ENCODE results near the gene FOXE3.

Gene FOXE3

DNA sequence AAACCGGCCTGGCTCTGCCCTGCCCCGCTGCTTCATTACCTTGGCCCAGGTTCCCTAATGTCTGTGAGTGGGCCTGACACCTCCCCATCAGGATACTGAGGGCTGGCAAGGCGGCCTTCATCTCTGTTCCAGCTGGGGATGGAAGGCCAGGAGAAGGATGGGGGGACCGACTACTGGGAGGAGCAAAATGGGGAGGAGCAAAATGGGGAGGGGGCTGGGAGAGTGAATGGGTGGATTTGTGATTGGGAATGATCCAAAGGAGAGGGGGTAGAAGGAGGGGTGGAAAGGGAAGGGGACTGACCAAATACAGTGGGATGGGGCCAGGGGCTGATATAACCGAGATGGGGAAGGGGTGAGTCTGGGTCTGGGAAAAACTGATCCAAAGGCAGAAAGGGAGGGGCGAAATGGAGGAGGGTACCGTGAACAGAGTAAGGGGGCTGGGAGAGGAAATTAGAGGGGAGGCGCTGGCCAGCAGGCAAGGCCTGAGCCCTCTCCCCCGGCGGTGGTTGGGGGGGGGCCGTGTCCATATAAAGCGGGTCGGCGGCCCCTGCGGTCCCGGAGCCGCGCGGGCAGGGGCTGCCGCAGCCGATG, at the start of gene FOXE3:
Gene FOXE3, plus strand, starts transcription at position 558 of the 591 bp plus-strand sequence. Its CDS starts 31 bp downstream, at position 589.
- no peak for DNase-seq (ENCODE audit: low spot score)

DNA sequence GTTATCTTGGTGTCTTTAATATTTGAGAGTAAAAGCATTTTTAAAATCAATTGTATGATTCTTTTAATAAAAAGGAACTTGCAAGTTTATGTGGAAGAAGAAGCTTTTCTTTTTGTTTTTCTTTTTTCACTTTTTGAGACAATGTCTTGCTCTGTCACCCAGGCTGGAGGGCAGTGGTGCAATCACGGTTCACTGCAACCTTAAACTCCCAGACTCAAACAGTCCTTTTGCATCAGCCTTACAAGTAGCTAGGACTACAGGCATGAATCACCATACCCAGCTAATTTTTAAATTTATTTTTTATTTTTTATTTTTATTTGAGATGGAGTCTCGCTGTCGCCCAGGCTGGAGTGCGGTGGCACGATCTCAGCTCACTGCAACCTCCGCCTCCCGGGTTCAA, 48.4 kb upstream of the FOXE3 start:
- DNase-seq (ENCODE audit: low spot score), result no peak

DNA sequence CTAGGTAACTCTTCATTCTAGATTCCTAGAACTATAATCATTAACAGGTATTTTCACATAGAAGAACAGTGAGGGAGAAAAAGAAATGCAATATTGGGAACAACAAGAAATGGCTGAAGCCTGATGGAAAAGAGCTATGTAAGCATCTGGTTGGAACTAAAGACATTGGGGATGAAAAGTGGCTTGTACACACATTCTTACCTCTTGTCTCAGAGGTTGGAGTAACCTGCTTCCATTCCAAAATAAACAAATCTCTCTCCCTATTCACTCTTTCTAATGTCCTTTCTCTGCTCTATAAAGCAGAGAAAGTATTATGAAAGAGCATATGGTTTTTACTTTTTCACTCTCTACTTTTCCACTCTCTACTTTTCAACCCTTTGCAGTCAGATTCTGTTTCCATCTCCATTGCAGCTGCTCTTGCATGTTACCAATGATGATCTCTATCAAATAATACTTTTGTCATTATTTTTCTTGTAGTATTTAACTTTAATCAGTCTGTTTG, 45.0 kb upstream of the FOXE3 start:
- no peak for DNase-seq (ENCODE audit: low spot score)

DNA sequence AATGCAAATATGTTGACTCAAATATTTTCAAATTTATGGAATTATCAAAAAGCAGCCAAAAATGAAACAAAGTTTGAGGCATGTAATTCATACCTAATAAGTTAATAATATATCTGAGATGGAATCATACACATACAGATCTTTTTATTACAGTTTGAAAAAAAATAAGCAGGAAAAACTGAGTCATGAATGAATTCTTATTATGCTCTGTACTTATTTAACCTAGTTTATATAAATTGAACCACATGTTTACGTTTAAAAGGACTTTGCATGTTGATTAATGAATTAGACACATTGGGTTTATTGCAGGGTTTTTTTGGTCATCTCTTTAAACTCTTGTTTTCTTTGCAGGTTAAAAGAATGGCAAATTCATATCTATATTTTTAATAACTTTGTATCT, 41.6 kb upstream of the FOXE3 start:
- DNase-seq (ENCODE audit: low spot score), result no peak

DNA sequence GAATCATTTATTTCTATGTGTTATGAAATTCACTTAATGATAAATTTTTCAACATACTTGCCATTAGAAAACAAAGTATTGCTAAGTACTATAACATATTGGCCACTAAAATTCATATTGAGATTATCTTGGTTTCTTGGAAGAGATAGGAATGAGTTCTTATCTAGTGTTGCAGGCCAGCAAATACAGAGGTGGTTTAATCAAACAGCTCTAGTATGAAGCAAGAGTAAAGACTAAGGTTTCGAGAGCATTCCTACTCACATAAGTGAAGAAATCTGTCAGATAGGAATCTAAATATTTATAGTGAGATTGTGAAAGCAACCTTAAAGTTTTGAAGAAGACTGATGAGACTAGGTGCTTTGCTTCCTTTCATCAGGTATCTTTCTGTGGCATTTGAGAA, 37.9 kb upstream of the FOXE3 start:
- DNase-seq (ENCODE audit: low spot score), result no peak

DNA sequence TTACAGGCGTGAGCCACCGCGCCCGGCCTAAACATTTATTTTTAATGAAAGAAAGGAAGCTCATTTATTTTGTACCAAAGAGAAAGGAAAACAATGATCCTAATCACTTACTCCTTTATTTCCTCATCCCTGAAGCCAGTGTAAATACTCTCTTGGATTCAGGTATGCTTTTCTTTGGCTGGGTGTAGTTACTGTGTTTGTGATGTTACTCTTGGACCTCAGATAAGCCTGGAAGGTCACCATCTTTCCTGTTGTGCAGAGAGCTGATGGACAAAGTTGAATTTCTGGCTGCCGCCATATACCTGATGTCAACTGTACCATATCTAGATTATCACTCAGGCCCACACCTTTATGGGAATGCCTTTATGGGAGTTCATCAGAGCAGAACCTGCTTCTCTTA, 35.4 kb upstream of the FOXE3 start:
- no peak for DNase-seq (ENCODE audit: low spot score)

DNA sequence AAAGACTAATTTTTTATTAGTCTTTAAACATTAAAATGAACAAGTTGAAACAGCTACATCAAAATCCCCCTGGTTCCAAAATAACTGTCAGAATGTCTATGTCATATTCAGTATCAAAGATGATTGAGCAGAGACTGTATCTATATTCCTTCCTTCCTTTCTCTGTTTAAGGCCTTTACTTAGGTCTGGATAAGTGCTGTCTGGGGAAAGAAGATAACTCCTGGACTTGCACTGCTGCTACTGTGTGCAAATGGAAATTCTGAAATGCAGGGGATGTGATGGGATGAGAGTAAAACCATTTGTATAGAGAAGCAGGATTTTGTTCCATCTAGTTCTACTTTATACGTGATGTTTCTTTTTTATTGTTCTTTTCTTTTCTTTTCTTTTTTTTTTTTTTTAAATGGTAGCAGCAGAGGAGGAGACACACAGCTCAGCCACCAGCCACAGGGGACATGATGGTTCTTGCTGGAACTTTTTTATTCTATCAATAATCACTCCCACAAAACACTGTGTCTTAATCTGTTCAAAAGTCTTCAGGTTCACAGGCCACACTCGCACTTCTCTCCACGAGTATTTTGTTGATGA, 33.6 kb upstream of the FOXE3 start:
- DNase-seq (ENCODE audit: low spot score), result no peak

DNA sequence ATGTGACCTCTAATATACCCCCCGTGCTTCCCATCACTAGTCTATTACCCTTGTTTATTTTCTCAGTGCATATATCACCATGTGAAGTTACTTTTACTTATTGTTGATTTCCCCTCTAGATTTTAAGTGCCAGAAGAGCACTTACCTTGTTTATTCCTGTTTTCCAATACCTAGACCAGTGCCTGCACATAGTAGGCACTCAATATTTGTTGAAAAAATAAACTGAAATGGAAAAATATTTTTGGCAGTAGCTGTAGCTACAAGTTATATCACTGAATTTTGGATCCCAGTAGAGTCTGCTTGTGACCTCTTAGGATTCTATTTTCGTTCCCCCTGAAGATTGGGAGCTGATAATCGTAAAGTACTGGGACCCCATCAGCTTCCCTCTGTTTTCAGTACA, 32.0 kb upstream of the FOXE3 start:
- no peak for DNase-seq (ENCODE audit: low spot score)

DNA sequence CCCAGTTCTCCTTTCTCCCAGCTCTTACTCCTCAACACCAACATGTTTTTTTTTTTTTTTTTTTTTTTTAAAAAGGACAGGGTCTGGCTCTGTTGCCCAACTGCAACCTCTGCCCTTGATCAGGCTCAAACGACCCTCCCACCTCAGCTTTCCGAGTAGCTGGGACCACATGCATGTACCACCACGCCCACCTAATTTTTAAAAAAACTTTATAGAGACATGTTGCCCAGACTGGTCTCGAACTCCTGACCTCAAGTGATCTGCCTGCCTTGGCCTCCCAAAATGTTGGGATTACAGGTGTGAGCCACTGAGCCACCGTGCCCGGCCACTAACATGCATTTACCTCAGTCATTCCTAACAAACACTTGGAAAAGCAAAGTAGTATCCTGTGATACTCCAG, 31.1 kb upstream of the FOXE3 start:
- no peak for DNase-seq (ENCODE audit: low spot score)

DNA sequence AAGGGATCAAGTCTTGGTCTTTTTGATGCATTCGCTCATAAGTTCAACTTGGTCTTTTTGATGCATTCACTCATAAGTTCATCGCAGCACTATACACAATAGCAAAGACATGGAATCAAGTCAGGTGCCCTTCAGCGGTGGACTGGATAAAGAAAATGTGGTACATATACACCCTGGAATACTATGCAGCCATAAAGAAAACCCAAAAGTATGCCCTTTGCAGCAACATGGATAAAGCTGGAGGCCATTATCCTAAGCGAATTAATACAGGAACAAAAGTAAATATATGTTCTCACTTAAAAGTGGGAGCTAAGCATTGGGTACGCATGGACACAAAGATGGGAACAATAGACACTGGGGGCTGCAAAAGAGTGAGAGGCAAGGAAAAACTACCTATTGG, 29.8 kb upstream of the FOXE3 start:
- DNase-seq (ENCODE audit: low spot score), result no peak

DNA sequence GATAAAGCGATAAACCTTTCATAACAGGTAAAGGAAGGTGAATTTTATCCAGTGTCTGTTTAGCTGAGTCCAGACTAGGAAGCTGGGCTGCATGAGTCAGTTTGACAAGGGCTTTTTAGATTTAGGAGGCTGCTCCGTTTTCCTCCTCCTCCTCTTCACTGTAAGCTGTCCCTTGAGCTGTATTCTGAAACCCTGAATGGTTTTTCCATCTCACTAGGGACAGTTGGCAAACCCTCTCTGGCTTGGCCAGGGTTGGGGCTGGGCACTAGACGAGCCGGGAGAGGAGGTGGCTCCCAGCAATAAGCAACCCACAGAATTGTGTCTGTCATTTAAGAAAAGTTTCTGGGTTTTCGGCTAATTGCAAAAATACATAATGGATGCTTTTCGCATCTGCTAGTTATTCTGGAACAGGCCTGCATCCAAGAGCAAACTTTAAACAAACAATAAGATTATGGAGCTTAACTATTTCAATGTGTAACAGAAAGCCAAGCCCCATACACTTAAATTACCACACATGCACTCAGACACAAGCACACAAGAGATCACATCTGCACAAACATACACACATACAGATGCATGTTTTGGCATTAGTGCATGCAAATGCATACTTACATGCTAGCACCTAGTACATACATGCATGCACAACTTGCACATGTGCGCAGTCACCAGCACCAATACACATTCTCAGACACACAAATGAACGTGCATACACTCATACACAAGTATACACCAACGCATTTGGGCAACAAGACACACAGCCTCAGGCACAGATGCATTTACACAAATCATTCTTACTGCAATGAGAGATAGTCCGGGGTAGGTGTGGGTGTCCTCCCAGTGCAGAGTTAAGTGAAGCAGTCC, 27.8 kb upstream of the FOXE3 start:
- DNase-seq (ENCODE audit: low spot score), result no peak

DNA sequence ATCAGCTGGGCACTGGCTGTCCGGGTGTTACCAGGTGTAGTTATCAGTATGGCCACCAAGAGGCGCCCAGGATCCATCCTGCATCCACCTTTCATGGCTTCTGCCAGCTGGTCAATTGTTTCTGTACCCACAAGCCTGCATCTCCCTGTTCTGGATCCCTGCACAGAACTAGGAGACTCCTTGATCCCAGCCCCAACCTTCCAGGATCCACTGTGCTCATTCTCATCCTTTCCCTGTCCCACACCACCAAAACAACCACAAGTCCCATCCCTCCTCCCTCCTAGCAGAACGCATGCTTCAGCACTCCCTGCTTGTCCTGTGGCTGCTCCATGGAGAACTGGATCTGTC, 27.2 kb upstream of the FOXE3 start:
- DNase-seq (ENCODE audit: low spot score), result peak; percentile 81

DNA sequence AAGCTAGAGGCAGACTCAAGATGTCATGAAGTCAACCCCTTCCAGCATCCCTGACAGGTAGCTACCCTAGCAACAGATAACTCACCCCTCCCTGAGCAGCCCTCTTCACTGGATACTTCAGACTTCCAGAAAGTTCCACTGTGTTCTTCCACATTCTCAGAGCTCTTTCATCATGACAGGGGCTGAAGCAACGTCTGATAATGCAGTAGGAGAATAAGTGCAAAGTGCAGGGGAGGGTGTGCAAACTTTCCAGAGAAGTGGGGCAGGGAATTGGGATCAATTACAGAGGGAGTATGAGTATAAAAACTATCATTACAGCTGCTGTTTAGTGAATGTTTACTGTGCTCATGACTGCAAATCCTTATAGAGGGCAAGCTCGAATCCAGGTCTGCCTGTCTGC, 26.4 kb upstream of the FOXE3 start:
- DNase-seq (ENCODE audit: low spot score), result no peak

DNA sequence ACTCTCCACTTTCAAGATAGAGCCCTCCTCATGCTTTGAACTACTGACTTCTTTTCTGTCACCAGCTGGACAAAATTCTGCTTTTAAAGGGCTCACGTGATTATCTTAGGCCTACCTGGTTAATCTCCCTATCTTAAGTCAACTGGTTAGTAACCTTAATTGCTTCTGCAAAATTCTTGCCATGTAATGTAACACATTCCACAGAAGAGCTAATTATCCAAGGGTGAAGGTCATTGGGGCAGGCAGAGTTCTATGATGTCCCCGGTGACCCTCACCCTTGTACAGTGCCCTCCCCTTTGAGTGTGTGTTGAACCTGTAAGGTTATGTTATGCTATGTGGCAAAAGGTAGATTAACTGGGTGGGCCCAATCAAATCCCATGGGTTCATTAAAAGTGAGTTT, 25.2 kb upstream of the FOXE3 start:
- no peak for DNase-seq (ENCODE audit: low spot score)

DNA sequence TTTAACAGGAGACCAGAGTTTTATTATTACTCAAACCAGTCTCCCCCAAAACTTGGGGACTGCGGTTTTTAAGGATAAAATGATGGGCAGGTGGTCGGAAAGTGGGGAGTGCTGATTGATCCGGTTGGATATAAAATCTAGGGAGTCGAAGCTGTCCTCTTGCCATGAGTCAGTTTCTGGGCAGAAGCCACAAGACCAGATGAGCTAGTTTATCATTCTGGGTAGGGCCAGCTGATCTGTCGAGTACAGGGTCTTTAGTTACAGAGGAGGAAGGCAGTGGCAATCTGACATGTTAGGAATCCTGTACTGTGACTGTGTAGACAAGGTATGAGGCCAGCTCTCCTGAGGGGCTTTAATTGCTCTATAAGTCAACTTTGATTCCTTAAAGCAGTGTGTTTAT, 22.9 kb upstream of the FOXE3 start:
- DNase-seq (ENCODE audit: low spot score), result no peak

DNA sequence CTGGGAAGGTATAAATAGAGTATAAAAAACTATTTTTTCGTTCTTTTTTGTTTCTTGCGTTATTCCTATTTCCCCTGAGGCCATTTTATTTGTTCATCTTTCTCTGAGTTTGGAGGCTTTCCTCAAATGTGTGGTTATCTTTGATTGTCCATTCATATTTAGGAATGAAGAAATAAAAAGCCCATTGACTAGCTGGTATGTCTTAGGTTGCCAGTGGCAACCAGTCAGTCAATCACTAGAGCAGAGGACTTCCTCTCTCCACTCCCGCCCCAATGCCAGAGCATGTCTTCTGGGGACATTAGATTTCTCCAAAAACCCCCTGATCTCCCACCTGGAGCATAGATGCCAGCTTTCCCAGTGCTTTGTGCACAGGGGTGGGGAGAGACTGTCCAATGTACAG, 20.7 kb upstream of the FOXE3 start:
- DNase-seq (ENCODE audit: low spot score), result no peak

DNA sequence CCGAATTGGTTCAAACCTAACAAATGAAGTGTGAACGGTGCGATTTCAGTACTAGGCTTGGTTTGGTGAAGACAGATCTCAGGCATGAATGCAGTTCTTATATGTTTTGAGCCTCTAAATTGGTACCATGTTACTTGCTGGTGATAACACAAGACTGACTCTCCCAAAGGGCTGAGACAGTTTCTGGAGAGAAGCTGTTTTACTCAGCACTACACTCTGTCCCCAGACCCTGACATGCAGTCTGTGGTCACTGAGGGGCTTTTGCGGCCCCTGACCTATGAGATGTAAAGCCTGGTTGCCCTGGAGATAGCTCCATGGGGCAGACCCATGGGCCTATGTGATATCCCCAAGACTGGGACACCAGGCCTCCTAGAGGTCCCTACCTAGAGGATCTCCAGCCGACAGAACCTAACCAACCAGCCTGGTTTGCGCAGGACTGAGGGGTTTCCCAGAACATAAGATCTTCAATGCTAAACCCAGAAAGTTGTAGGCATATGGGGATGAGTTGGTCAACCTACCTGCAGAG, 19.4 kb upstream of the FOXE3 start:
- no peak for DNase-seq (ENCODE audit: low spot score)

DNA sequence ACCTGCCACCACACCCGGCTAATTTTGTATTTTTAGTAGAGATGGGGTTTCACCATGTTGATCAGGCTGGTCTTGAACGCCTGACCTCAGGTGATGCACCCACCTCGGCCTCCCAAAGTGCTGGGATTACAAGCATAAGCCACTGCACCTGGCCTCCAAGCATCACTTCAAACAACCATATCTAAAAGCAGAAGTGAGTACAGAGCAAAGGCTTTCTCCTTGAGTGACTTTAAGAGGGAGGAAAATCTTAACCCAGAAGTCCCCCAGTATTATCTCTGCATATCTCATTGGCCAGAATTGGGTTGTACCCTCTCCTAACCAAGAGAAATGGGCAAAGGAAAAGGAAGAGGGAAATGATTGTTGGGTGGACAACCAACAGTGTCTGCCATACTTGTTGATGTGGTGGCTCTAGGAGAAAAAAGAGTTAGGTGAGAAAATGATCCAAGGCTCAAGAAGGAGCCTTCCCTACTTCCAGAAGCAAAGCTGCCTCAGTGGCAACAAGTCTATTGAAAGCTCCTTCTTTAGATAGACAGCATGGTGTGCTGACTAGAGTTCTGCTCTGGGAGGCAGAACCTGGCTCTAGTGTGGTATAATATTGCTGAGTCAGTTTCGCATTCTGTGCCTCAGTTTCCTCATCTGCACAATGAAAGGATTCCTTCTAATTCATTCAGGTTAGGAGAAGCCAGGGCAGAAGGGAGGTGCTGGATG, 16.8 kb upstream of the FOXE3 start:
- no peak for DNase-seq (ENCODE audit: low spot score)

DNA sequence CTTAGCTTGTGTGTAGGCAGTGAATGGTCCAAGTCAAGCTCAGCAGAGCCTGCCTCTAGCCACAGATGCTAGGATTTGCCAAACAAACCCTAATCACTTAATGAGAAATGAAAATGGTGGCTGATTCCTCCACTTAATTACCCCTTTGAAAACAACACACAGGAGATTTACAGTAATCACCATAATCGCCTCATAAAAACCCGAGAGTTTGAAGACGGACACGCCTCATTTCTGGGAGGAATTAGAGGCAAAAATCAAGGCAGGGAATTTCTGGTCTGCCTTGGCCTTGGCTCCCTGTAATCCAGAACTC, 16.3 kb upstream of the FOXE3 start:
- DNase-seq (ENCODE audit: low spot score), result no peak

DNA sequence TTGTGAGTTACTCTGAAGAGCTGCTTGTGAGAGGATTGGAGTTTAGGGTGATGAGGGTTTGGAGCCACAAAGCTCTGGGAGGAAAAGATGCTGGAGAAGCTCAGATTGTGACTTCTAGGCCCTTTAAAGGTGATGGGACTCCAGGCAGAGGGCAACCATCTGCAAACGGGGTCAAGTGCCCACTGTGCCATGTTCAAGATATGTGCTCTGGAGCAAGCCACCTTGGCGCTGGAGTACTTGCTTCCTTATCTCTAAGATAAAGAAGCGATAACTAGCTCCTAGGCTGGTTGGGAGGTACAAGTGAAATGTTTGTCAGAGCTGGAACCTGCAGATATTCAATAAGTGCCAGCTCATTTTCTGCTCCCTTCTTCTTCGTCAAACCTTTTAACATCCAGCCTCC, 14.3 kb upstream of the FOXE3 start:
- no peak for DNase-seq (ENCODE audit: low spot score)

DNA sequence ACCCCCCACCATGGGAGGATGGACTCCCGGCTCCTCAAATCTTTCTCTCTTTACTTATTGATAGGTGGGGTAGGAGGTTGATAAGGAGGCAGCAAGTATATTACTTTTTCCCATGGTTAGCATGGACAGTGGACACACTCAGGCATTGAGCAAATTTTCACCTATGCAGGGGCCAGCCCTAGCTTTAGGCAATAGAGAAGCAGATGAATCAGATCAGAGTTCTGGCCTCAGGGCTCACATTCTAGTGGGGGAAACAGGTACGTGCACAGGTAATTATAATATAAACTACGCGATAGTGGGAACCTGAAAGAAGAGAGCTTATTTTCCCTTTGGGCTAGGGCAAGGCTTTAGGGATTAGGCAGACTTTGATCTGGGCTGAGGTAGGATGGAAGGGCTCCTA, 13.5 kb upstream of the FOXE3 start:
- no peak for DNase-seq (ENCODE audit: low spot score)

DNA sequence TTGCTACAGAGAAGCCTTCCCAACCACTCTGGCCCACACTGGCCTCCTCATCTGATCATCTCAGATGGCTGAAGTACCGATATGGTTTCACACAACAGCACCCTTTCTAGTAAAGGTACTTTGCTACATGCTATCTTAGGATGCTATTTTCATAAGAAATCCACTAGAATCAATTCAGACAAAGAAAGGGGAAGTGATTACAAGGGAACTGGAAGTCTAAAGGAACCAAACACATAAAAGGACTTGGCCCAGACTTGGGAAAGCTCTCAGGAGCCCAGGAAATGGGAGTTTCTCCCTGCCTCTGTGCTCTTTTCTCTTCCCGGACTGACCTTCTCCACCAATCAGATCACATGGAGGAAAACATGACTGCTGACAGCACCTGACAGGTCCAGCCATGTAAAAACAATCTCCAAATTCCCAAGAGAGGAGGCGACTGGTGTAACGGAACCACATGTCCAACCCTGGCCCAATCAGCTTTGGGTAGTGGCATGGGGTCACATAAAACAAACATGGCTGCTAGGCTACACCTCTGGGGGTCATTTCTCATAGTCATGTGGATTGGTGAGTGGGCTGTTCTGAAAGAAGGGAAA, 12.7 kb upstream of the FOXE3 start:
- DNase-seq (ENCODE audit: low spot score), result no peak
